RWPE1 (cell line): ENCODE results near the gene ACKR1.

Experiments used
- CTCF ChIA-PET: fragments of 350-600 bp; sonication (Branson Sonifier 250); formaldehyde crosslinking; extraction: SDS; loops from one replicate; lab custom pipeline; 2021; lab: Yijun Ruan, JAX
- POLR2A ChIA-PET: fragments of 400-600 bp; formaldehyde crosslinking; extraction: SDS; loops from one replicate; lab custom pipeline; 2020; ENCODE audit warnings: antibody characterized with exemption; ENCODE audit not compliant: low non-redundant PET; lab: Yijun Ruan, JAX
- DNase-seq: peaks from one replicate; pipeline ENCODE4 v3.0.0; 2012; ENCODE audit warnings: low spot score
- H3K27ac ChIP-seq: fragments of 450-650 bp; 2 replicates; pipeline ENCODE4 v1.5.1; 2017
- TF ChIP-seq, protein P1 (sequence below): fragments of 450-650 bp; conservative IDR thresholded peaks from 2 replicates; pipeline ENCODE4 v1.5.1; 2017; ENCODE audit warnings: low read depth, mild to moderate bottlenecking

Gene ACKR1

DNA sequence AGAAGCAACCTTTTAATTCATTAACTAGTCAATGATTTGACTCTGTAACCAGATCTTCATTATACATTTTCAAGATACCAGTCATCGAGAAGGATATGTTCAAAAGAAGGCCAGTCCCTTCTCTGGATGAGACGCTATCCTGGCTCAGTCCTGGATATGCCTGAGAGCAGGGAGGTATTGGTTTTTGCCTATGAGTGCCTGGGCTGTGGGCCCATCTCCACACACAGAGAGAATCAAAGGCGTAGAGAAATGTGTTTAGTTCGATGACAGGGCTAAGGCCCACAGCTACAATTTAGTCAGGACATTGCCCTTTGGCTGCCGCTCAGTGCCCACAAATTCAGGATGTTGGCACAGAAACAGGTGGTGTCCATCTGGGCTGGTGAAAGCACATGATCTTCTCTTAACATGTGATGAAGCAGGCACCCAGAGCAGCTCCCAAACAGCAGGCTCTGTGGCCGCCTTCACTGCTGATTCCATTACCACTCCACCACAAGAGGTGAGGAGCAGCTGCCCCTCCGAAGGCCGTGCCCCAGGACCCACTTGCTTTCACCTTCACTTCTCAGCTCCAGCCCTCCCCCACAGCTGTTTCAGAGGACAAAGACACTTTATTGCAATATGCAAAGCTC lies 24.7 kb downstream of the ACKR1 start:
- ChIA-PET CTCF (interaction anchor here (1.0 kb wide), 1 partner anchor 15 kb away, joined by 3 read pairs; no protein-coding TSS in a partner anchor), POLR2A (no interaction called here)
- TF ChIP-seq, protein P1, sequence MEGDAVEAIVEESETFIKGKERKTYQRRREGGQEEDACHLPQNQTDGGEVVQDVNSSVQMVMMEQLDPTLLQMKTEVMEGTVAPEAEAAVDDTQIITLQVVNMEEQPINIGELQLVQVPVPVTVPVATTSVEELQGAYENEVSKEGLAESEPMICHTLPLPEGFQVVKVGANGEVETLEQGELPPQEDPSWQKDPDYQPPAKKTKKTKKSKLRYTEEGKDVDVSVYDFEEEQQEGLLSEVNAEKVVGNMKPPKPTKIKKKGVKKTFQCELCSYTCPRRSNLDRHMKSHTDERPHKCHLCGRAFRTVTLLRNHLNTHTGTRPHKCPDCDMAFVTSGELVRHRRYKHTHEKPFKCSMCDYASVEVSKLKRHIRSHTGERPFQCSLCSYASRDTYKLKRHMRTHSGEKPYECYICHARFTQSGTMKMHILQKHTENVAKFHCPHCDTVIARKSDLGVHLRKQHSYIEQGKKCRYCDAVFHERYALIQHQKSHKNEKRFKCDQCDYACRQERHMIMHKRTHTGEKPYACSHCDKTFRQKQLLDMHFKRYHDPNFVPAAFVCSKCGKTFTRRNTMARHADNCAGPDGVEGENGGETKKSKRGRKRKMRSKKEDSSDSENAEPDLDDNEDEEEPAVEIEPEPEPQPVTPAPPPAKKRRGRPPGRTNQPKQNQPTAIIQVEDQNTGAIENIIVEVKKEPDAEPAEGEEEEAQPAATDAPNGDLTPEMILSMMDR, result no peak
- peak overlapping the region; percentile 60 for H3K27ac ChIP-seq
- DNase-seq, result no peak

DNA sequence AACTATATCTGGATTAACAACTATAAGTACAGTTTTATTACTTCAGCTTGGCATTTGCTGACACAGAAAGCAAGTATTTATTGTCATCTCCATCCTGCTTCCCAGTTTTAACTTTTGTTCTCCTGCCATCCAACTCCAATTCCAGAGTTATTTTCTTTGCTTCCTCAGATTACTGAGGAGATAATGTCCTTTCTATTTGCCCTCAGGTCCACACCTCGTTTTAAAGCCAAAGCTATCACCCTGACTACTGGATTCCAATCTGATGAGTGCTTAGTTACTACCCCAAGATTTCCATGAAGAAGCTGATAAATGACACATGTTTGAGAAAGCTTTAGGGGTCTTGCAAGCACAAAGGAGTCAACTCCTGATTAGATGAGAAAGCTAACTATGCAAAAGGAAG lies 25.2 kb downstream of the ACKR1 start:
- ChIA-PET CTCF (interaction anchor here (1.0 kb wide), 1 partner anchor 16 kb away, joined by 3 read pairs; no protein-coding TSS in a partner anchor), POLR2A (no interaction called here)
- peak; percentile 48 for DNase-seq
- H3K27ac ChIP-seq, result peak overlapping the region; percentile 60
- TF ChIP-seq, protein P1, result no peak

DNA sequence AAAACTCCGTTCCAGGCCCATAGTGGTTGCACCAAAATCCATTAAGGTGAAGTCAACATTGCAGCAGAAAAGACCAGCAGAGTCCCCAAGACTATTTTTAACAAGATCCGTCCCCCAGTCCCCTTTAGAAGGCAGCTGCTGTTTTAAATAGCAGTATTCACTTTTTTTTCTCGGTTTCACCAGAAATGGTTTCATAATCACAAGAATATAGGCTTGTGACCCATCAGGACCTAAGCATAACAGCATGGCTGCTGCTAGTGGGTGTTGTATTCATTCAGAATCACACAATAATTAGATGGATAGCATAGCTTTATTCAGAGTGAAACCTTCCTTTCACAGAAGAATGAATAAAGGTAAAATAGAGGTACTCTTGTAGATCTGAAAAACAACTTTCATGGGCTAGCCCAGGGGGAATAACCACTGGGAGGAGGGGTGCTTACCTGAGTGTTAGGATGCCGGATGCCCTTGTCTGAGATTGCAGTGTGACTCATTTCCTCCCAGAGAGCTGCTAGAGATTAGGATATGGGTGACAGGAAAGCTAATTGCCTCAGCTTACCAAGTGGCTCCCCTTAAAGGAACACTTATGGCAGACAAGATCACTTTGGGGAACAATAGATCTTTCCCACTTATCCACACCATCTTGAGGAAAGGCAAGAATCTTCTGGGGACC lies 35.0 kb downstream of the ACKR1 start:
- POLR2A ChIA-PET, result no interaction called here
- no peak for DNase-seq
- TF ChIP-seq, protein P1, result no peak
- H3K27ac ChIP-seq, result no peak overlapping the region
- CTCF ChIA-PET, result interaction anchor here (0.5 to 0.8 kb wide), 2 partner anchors 60 to 783 kb away, joined by 3 read pairs; no protein-coding TSS in a partner anchor

- DNase-seq, result no peak
- TF ChIP-seq, protein P1, result no peak
- POLR2A ChIA-PET, result no interaction called here
- CTCF ChIA-PET, result no interaction called here
- no peak overlapping the region for H3K27ac ChIP-seq
Measured at GRCh38 chr1:159247266-159247665, 42.6 kb downstream of the ACKR1 start.

DNA sequence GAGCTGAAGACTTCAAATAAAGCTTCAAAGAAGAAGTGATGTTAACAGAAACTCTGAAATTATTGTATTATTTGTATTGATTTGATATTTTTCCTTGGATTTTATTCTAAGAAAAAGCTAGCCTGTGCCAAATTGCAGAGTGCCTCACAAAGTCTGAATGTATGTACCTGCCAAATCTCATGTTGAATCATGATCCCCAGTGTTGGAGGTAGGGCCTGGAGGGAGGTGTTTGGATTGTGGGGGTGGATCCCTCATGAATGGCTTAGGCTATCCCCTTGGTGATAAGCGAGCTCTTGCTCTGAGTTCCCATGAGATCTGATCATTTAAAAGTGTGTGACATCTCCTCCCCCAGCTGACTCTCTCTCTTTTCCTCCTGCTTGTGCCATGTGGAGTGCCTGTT lies 43.6 kb downstream of the ACKR1 start:
- TF ChIP-seq, protein P1, result no peak
- no peak for DNase-seq
- no peak overlapping the region for H3K27ac ChIP-seq
- ChIA-PET CTCF (interaction anchor here (0.6 kb wide), 1 partner anchor 14 kb away, joined by 3 read pairs; no protein-coding TSS in a partner anchor), POLR2A (no interaction called here)

GRCh38 chr1:159250638-159251216 lies 46.1 kb downstream of the ACKR1 start:
- CTCF ChIA-PET, result interaction anchor here (0.7 kb wide), 1 partner anchor 53 kb away, joined by 3 read pairs; no protein-coding TSS in a partner anchor
- TF ChIP-seq, protein P1, result no peak
- no peak for DNase-seq
- POLR2A ChIA-PET, result no interaction called here
- no peak overlapping the region for H3K27ac ChIP-seq
